ENCODE results near the gene HHAT. TPM values are rescaled to one million over a fixed set of nuclear protein-coding genes. Genes with fewer than 3 reads are reported as not detected.

The HHAT gene
- total and polyA plus RNA-seq, 2 of the 13 experiments (the other 11 are each of a cell fraction or from before 2014, with no cell fraction given) = 2.6 to 4.9 TPM

DNA sequence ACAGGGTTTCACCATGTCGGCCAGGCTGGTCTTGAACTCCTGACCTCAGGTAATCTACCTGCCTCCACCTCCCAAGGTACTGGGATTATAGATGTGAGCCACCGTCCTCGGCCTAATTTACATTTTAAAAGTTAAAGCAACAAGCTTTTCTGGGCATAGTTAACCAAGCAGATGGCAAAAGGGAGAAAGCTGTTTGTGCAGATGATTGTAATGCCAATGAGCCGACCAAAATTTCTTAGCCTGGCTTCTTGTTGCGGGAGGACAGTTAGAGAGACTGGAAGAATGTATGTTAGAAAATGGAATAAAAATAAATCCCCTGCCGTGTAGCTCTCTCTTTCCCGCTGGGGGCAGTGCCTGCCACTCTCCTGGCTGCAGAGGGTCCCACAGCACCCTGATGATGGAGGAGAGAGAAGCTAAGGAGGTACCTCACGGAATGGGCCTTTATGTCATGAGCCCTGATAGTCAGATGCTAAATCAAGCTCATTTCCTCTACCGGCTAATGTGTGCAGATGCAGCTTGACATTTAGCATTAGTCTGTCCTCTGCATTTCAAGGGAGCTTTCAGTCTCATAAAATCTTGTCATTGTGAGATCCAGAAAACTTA lies 87.2 kb downstream of the HHAT start:
- Histone ChIP-seq H3K27me3 (ENCODE audit: control insufficient read depth in 1 of 2, insufficient read depth in 2 of 2, low read length in 2 of 2) (no peaks in the 10 kb centered on the region), H3K9ac (ENCODE audit: insufficient read depth, low read depth, low read length) (no peak overlapping the region), H3K79me2 (ENCODE audit: insufficient read depth, low read length) (no peaks in the 10 kb centered on the region), H3K4me3 (replicated peaks in 1 of 3; ENCODE audit: insufficient read depth in 1 of 3, low read depth in 2 of 3, low read length in 3 of 3) (no peak overlapping the region), H3K4me2 (ENCODE audit: low read depth, low read length) (no peak overlapping the region), H2AFZ (ENCODE audit: low read length) (no peak overlapping the region), H3K36me3 (replicated peaks in 1 of 2; ENCODE audit: control insufficient read depth in 1 of 2, insufficient read depth in 2 of 2, low read length in 2 of 2) (no peaks in the 10 kb centered on the region), H3K9me3 (ENCODE audit: low read length) (no peaks in the 10 kb centered on the region), H3K27ac (ENCODE audit: extremely low read length, insufficient read depth, low read length) (no peak overlapping the region), H3K4me1 (ENCODE audit: insufficient read depth, low read length) (no peaks in the 10 kb centered on the region), H4K20me1 (ENCODE audit: insufficient read depth, low read length) (no peaks in the 10 kb centered on the region)
- no TSS peak for BruUV-seq (replicated peaks)
- FAIRE-seq = no peak
- ChIA-PET CTCF (ENCODE audit: low intra/inter-chr PET ratio, low total read pairs) (no interaction called here), POLR2A (no interaction called here)
- TF ChIP-seq ZNF136 (CRISPR knock-in tag; IDR thresholded peaks at IDR 0.05; ENCODE audit: low read depth) (no peak), NFIC (IDR thresholded peaks at IDR 0.05; ENCODE audit: low read length) (no peak), PLRG1 (conservative IDR thresholded peaks at IDR 0.05) (no peak), SMC3 (IDR thresholded peaks at IDR 0.05; ENCODE audit: low read length) (no peak)
- TF ChIP-seq, protein P1, sequence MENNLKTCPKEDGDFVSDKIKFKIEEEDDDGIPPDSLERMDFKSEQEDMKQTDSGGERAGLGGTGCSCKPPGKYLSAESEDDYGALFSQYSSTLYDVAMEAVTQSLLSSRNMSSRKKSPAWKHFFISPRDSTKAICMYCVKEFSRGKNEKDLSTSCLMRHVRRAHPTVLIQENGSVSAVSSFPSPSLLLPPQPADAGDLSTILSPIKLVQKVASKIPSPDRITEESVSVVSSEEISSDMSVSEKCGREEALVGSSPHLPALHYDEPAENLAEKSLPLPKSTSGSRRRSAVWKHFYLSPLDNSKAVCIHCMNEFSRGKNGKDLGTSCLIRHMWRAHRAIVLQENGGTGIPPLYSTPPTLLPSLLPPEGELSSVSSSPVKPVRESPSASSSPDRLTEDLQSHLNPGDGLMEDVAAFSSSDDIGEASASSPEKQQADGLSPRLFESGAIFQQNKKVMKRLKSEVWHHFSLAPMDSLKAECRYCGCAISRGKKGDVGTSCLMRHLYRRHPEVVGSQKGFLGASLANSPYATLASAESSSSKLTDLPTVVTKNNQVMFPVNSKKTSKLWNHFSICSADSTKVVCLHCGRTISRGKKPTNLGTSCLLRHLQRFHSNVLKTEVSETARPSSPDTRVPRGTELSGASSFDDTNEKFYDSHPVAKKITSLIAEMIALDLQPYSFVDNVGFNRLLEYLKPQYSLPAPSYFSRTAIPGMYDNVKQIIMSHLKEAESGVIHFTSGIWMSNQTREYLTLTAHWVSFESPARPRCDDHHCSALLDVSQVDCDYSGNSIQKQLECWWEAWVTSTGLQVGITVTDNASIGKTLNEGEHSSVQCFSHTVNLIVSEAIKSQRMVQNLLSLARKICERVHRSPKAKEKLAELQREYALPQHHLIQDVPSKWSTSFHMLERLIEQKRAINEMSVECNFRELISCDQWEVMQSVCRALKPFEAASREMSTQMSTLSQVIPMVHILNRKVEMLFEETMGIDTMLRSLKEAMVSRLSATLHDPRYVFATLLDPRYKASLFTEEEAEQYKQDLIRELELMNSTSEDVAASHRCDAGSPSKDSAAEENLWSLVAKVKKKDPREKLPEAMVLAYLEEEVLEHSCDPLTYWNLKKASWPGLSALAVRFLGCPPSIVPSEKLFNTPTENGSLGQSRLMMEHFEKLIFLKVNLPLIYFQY (CRISPR knock-in tag; IDR thresholded peaks at IDR 0.05; ENCODE audit: borderline replicate concordance) = no peak
- TF ChIP-seq, protein P2, sequence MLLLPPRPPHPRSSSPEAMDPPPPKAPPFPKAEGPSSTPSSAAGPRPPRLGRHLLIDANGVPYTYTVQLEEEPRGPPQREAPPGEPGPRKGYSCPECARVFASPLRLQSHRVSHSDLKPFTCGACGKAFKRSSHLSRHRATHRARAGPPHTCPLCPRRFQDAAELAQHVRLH (CRISPR knock-in tag; IDR thresholded peaks at IDR 0.05; ENCODE audit: borderline replicate concordance, low read depth) = no peak
- no peak for ATAC-seq
- in situ Hi-C loops (cut with HindIII; ENCODE audit: extremely low pct_ligation_motif_present, low pct_unique_long_range_greater_than_20kb) (no loop called here), intact Hi-C loops (cut with micrococcal nuclease; ENCODE audit: unreplicated experiment) (no loop called here)
- WGBS (ENCODE audit: low lambda C conversion rate) = 69% methylated on average over 9 of the region's 9 CpGs
- DNase-seq (ENCODE audit: low spot score) = no peak
